GM12878 (cell line): ENCODE measurements around the gene PTH. TPM values are rescaled to one million over a fixed set of nuclear protein-coding genes. Genes with fewer than 3 reads are reported as not detected.

ENCODE experiments used
- ATAC-seq: fragments of 200-7000 bp; cut with Tn5 transposase; 3 replicates; pipeline ENCODE4 v1.9.1; 2020; ENCODE audit warnings: mild to moderate bottlenecking, moderate library complexity
- BruUV-seq: library from RNA; stranded (reverse); fragments of 400-500 nt; replicated peaks from 2 replicates; lab custom pipeline; 2021; lab: Mats Ljungman, UMichigan
- CTCF ChIA-PET: fragments of 300-600 bp; sonication (Branson Sonifier 250); formaldehyde crosslinking; extraction: SDS; loops from one replicate; lab custom pipeline; 2021; ENCODE audit warnings: inconsistent platforms; lab: Yijun Ruan, JAX
- POLR2A ChIA-PET: fragments of 350-600 bp; formaldehyde crosslinking; extraction: SDS; loops from one replicate; lab custom pipeline; 2021; ENCODE audit warnings: inconsistent platforms; lab: Charles Lee
- RAD21 ChIA-PET: fragments of 300-600 bp; sonication (Branson Sonifier 250); formaldehyde crosslinking; loops from one replicate; lab custom pipeline; 2023; ENCODE audit warnings: antibody characterized with exemption; ENCODE audit not compliant: unreplicated experiment; lab: Charles Lee
- SMC1A ChIA-PET: fragments of 300-600 bp; sonication (Branson Sonifier 250); formaldehyde crosslinking; loops from one replicate; lab custom pipeline; 2023; ENCODE audit not compliant: unreplicated experiment, uncharacterized antibody; lab: Charles Lee
- DNase-seq: peaks from one replicate; pipeline ENCODE4 v3.0.0-alpha.2; 2011; ENCODE audit warnings: low read depth, low spot score
- FAIRE-seq: peaks from 3 replicates; lab custom pipeline; 2011; peaks lifted over from hg19 to GRCh38; lab: Jason Lieb, UNC
- H2AFZ ChIP-seq: 2 replicates; pipeline ENCODE4 v1.6.0; 2011; ENCODE audit warnings: low read depth, low read length, control low read depth; ENCODE audit not compliant: control insufficient read depth
- H3K27ac ChIP-seq: 2 replicates; pipeline ENCODE4 v1.5.1; 2011; ENCODE audit warnings: control low read depth; ENCODE audit not compliant: control insufficient read depth, insufficient read depth
- H3K27me3 ChIP-seq, 2 experiments: replicated peaks in 1 of 2; 2 replicates each; pipeline versions ENCODE4 v1.6.0 to v1.6.1; 2011; ENCODE audit warnings: low read length in 1 of 2; ENCODE audit not compliant: control insufficient read depth in 2 of 2, insufficient read depth in 2 of 2
- H3K36me3 ChIP-seq, 2 experiments: 2 replicates each; pipeline ENCODE4 v1.5.1; 2011; ENCODE audit warnings: low read length in 1 of 2; ENCODE audit not compliant: control insufficient read depth in 2 of 2, insufficient read depth in 2 of 2
- H3K4me1 ChIP-seq: 2 replicates; pipeline ENCODE4 v1.6.1; 2011; ENCODE audit warnings: mild to moderate bottlenecking, low read length, moderate library complexity, mixed read lengths; ENCODE audit not compliant: control insufficient read depth, insufficient read depth
- H3K4me2 ChIP-seq: 2 replicates; pipeline ENCODE4 v1.6.0; 2011; ENCODE audit warnings: control low read depth; ENCODE audit not compliant: control insufficient read depth, insufficient read depth
- H3K4me3 ChIP-seq: fragments of 200-600 bp; sonication (generic); 2 replicates; pipeline ENCODE4 v1.5.1; 2016
- H3K79me2 ChIP-seq: 2 replicates; pipeline ENCODE4 v1.6.0; 2011; ENCODE audit warnings: low read length; ENCODE audit not compliant: control insufficient read depth, insufficient read depth
- H3K9ac ChIP-seq: 2 replicates; pipeline ENCODE4 v1.8.0; 2011; ENCODE audit warnings: low read length, control low read depth, mixed read lengths; ENCODE audit not compliant: control insufficient read depth, insufficient read depth
- H3K9me3 ChIP-seq: replicated peaks from 3 replicates; pipeline ENCODE4 v1.5.1; 2011; ENCODE audit warnings: mild to moderate bottlenecking, low read length; ENCODE audit not compliant: control insufficient read depth, insufficient read depth
- H4K20me1 ChIP-seq: 2 replicates; pipeline ENCODE4 v1.6.0; 2011; ENCODE audit not compliant: control insufficient read depth, insufficient read depth
- ASH2L ChIP-seq: fragments of 300-600, 200-600 bp; sonication (generic); IDR thresholded peaks from 2 replicates; pipeline ENCODE4 v1.6.1; 2017; ENCODE audit warnings: low read depth, mild to moderate bottlenecking, borderline replicate concordance
- CBX5 ChIP-seq: sonication (generic); IDR thresholded peaks from 2 replicates; pipeline ENCODE4 v1.6.1; 2016; ENCODE audit warnings: low read depth, moderate library complexity, mild to moderate bottlenecking, inconsistent platforms
- FOXM1 ChIP-seq: IDR thresholded peaks from 2 replicates; pipeline ENCODE4 v1.6.1; 2012; ENCODE audit warnings: low read depth, mild to moderate bottlenecking, inconsistent platforms, low read length, moderate library complexity
- PAX5 ChIP-seq: IDR thresholded peaks from 2 replicates; pipeline ENCODE4 v1.6.1; 2011; ENCODE audit warnings: low read depth, low read length, borderline replicate concordance
- PKNOX1 ChIP-seq: fragments of 450-650 bp; IDR thresholded peaks from 2 replicates; pipeline ENCODE4 v1.6.1; 2016; ENCODE audit warnings: mild to moderate bottlenecking
- RAD21 ChIP-seq: IDR thresholded peaks from 2 replicates; pipeline ENCODE4 v1.6.1; 2011; ENCODE audit warnings: mild to moderate bottlenecking, low read depth, low read length, moderate library complexity; ENCODE audit not compliant: insufficient read depth
- SMARCA5 ChIP-seq: fragments of 450-650 bp; IDR thresholded peaks from 2 replicates; pipeline ENCODE4 v1.6.1; 2017; ENCODE audit warnings: mild to moderate bottlenecking
- WGBS: methylation state at CpG from one replicate; pipeline ENCODE4 v1.1.6; 2016; ENCODE audit warnings: low lambda C conversion rate; ENCODE audit not compliant: insufficient replicate concordance, insufficient coverage; ENCODE audit errors: missing lambda C conversion rate; 5-methylcytosine and 5-hydroxymethylcytosine counted together
- in situ Hi-C: fragments of 300-500 bp; cut with MboI; formaldehyde crosslinking; loops from 9 replicates; pipeline ENCODE4 v1.14.3; 2018; ENCODE audit warnings: mixed read lengths
- intact Hi-C: fragments of 100-400 bp; cut with micrococcal nuclease; formaldehyde crosslinking; loops from one replicate; pipeline ENCODE4 v1.14.2; 2022; ENCODE audit not compliant: unreplicated experiment
- polyA plus RNA-seq, 11 experiments: library from polyadenylated mRNA; depleted of rRNA in 4 of 11; unstranded in 6 of 11; stranded (reverse) in 5 of 11; fragments of >200 nt; fragmentation: Nextera tagmentation in 4 of 11; fragmentation: Illumina TruSeq in 1 of 11; extraction: Ambion mirVana in 4 of 11; extraction: Trizol in 1 of 11; gene quantifications; 1 replicate in 1 of 11; 2 replicates in 10 of 11; pipeline versions ENCODE4 v1.2.1 to v1.2.3, GENCODE V29; 2011 to 2016; ENCODE audit warnings: inconsistent platforms in 2 of 11, missing spikeins in 2 of 11, low read depth in 1 of 11
- total RNA-seq, 4 experiments: library from RNA; depleted of rRNA in 3 of 4; stranded (reverse); fragments of >200 nt in 3 of 4; fragmentation: Illumina TruSeq in 1 of 4; extraction: Trizol in 1 of 4; gene quantifications; 2 replicates each; pipeline versions ENCODE4 v1.2.1 to v1.2.3, GENCODE V29; 2013 to 2021

Gene PTH
- total and polyA plus RNA-seq, 10 of the 15 experiments (the other 5 are each of a cell fraction or from before 2014, with no cell fraction given), result not detected

- TF ChIP-seq FOXM1 (no peak), RAD21 (no peak)
Observed at GRCh38 chr11:13535819-13536218, 40.0 kb upstream of the PTH start (continued).

GRCh38 chr11:13534358-13534757 lies 38.6 kb upstream of the PTH start:
- RAD21 ChIA-PET, result no interaction called here
- WGBS, result 35% methylated on average over 7 of the region's 7 CpGs
- H3K4me1 ChIP-seq, result no peaks in the 10 kb centered on the region
- H3K27me3 ChIP-seq, result no peaks in the 10 kb centered on the region
- no peak overlapping the region for H3K27ac ChIP-seq
- DNase-seq (no peak), FAIRE-seq (no peak), ATAC-seq (no peak)
- POLR2A ChIA-PET, result no interaction called here
- no peaks in the 10 kb centered on the region; the same call in 2 of the 3 replicates for H3K9me3 ChIP-seq
- SMC1A ChIA-PET, result no interaction called here
- CTCF ChIA-PET, result no interaction called here
- H2AFZ ChIP-seq, result no peak overlapping the region
- no peaks in the 10 kb centered on the region for H3K36me3 ChIP-seq
- no peak overlapping the region for H3K4me3 ChIP-seq
- H4K20me1 ChIP-seq, result no peaks in the 10 kb centered on the region
- BruUV-seq, result no TSS peak
- in situ Hi-C loops, result no loop called here
- H3K9ac ChIP-seq, result no peak overlapping the region
- intact Hi-C loops, result no loop called here
- H3K79me2 ChIP-seq, result no peaks in the 10 kb centered on the region
- TF ChIP-seq ASH2L (no peak), SMARCA5 (no peak), PKNOX1 (no peak), PAX5 (no peak), CBX5 (no peak)
- no peak overlapping the region for H3K4me2 ChIP-seq
